Skeletal muscle satellite cell (primary cell): ENCODE results near the gene CNBD2.
"Not testable (repeated sequence)": the region's sequence is repeated elsewhere in the genome, so short reads cannot be mapped to it uniquely, and the experiment has no call there.

Source experiments
- H3K27me3 ChIP-seq: 2 replicates; pipeline ENCODE4 v1.7.0; 2013; ENCODE audit warnings: low read length; ENCODE audit not compliant: control insufficient read depth, insufficient read depth
- H3K36me3 ChIP-seq: 2 replicates; pipeline ENCODE4 v1.7.0; 2013; ENCODE audit warnings: mild to moderate bottlenecking, control low read depth, low read length; ENCODE audit not compliant: insufficient read depth
- H3K4me1 ChIP-seq: 2 replicates; pipeline ENCODE4 v1.7.0; 2013; ENCODE audit warnings: low read length; ENCODE audit not compliant: control insufficient read depth, insufficient read depth
- H3K4me2 ChIP-seq: 2 replicates; pipeline ENCODE4 v1.7.0; 2013; ENCODE audit warnings: mild to moderate bottlenecking, low read length
- H3K4me3 ChIP-seq: 2 replicates; pipeline ENCODE4 v1.7.0; 2013; ENCODE audit warnings: low read length
- H3K9ac ChIP-seq: 2 replicates; pipeline ENCODE4 v1.7.0; 2013; ENCODE audit warnings: mild to moderate bottlenecking, low read depth, low read length, moderate library complexity
- H3K9me3 ChIP-seq: replicated peaks from 2 replicates; pipeline ENCODE4 v1.7.0; 2013; ENCODE audit warnings: mild to moderate bottlenecking, control low read depth, low read length

Gene CNBD2

GRCh38 chr20:35975576-35976373 is 7.4 kb downstream of the CNBD2 start:
- Histone ChIP-seq H3K9ac (no peak overlapping the region), H3K27me3 (peaks cover 15% of the 10 kb centered on the region), H3K4me1 (no peaks in the 10 kb centered on the region), H3K4me3 (no peak overlapping the region), H3K9me3 (no peaks in the 10 kb centered on the region), H3K4me2 (no peak overlapping the region), H3K36me3 (no peaks in the 10 kb centered on the region)

GRCh38 chr20:35978041-35978513 is 9.7 kb downstream of the CNBD2 start:
- Histone ChIP-seq H3K4me2 (no peak overlapping the region), H3K36me3 (no peaks in the 10 kb centered on the region)

GRCh38 chr20:35979544-35979943 is 11.2 kb downstream of the CNBD2 start:
- peaks cover 20% of the 10 kb centered on the region for H3K27me3 ChIP-seq
- no peaks in the 10 kb centered on the region for H3K9me3 ChIP-seq
- H3K4me3 ChIP-seq = no peak overlapping the region
- no peak overlapping the region for H3K9ac ChIP-seq
- no peaks in the 10 kb centered on the region for H3K36me3 ChIP-seq
- H3K4me2 ChIP-seq = no peak overlapping the region
- no peaks in the 10 kb centered on the region for H3K4me1 ChIP-seq

More at GRCh38 chr20:35978041-35978513, 9.7 kb downstream of the CNBD2 start:
- H3K4me3 ChIP-seq = no peak overlapping the region
- H3K9ac ChIP-seq = no peak overlapping the region
- no peaks in the 10 kb centered on the region for H3K4me1 ChIP-seq
- no peaks in the 10 kb centered on the region for H3K9me3 ChIP-seq
- H3K27me3 ChIP-seq = peaks cover 20% of the 10 kb centered on the region

- Histone ChIP-seq H3K4me3 (no peak overlapping the region), H3K9ac (no peak overlapping the region), H3K4me2 (no peak overlapping the region), H3K4me1 (no peaks in the 10 kb centered on the region), H3K36me3 (no peaks in the 10 kb centered on the region), H3K27me3 (peaks cover 11% of the 10 kb centered on the region), H3K9me3 (no peaks in the 10 kb centered on the region)
Observed at GRCh38 chr20:35981969-35982368, 13.6 kb downstream of the CNBD2 start.

GRCh38 chr20:35984382-35984781 is 16.0 kb downstream of the CNBD2 start:
- H3K9ac ChIP-seq = no peak overlapping the region
- H3K27me3 ChIP-seq = peaks cover 14% of the 10 kb centered on the region
- no peaks in the 10 kb centered on the region for H3K9me3 ChIP-seq
- no peaks in the 10 kb centered on the region for H3K4me1 ChIP-seq
- no peak overlapping the region for H3K4me3 ChIP-seq
- no peak overlapping the region for H3K4me2 ChIP-seq
- H3K36me3 ChIP-seq = no peaks in the 10 kb centered on the region

- no peaks in the 10 kb centered on the region for H3K4me1 ChIP-seq
- no peak overlapping the region for H3K4me2 ChIP-seq
- peaks cover 16% of the 10 kb centered on the region for H3K27me3 ChIP-seq
- H3K36me3 ChIP-seq = no peaks in the 10 kb centered on the region
- no peak overlapping the region for H3K9ac ChIP-seq
- H3K4me3 ChIP-seq = no peak overlapping the region
- no peaks in the 10 kb centered on the region for H3K9me3 ChIP-seq
Observed at GRCh38 chr20:35985806-35986205, 17.4 kb downstream of the CNBD2 start.

- no peaks in the 10 kb centered on the region for H3K9me3 ChIP-seq
- peaks cover 11% of the 10 kb centered on the region for H3K27me3 ChIP-seq
- no peaks in the 10 kb centered on the region for H3K36me3 ChIP-seq
- H3K4me3 ChIP-seq = no peak overlapping the region
- H3K9ac ChIP-seq = no peak overlapping the region
- H3K4me1 ChIP-seq = no peaks in the 10 kb centered on the region
- H3K4me2 ChIP-seq = no peak overlapping the region
Observed at GRCh38 chr20:35988910-35989463, 20.6 kb downstream of the CNBD2 start.

GRCh38 chr20:35991142-35991771 is 22.9 kb downstream of the CNBD2 start:
- Histone ChIP-seq H3K9me3 (no peaks in the 10 kb centered on the region), H3K4me2 (no peak overlapping the region), H3K4me1 (no peaks in the 10 kb centered on the region), H3K4me3 (no peak overlapping the region), H3K27me3 (peaks cover 11% of the 10 kb centered on the region), H3K36me3 (no peaks in the 10 kb centered on the region), H3K9ac (no peak overlapping the region)

- Histone ChIP-seq H3K4me1 (no peaks in the 10 kb centered on the region), H3K9me3 (no peaks in the 10 kb centered on the region), H3K4me2 (no peak overlapping the region), H3K4me3 (no peak overlapping the region), H3K36me3 (no peaks in the 10 kb centered on the region), H3K9ac (no peak overlapping the region), H3K27me3 (peaks cover 11% of the 10 kb centered on the region)
Observed at GRCh38 chr20:35992713-35993335, 24.4 kb downstream of the CNBD2 start.

- Histone ChIP-seq H3K4me2 (no peak overlapping the region), H3K9me3 (no peaks in the 10 kb centered on the region), H3K9ac (no peak overlapping the region), H3K36me3 (no peaks in the 10 kb centered on the region), H3K4me3 (no peak overlapping the region), H3K4me1 (no peaks in the 10 kb centered on the region), H3K27me3 (peaks cover 2% of the 10 kb centered on the region)
Observed at GRCh38 chr20:35994994-35995453, 26.6 kb downstream of the CNBD2 start.

- H3K9me3 ChIP-seq, H3K27me3 ChIP-seq, H3K36me3 ChIP-seq, H3K4me3 ChIP-seq, H3K9ac ChIP-seq, H3K4me1 ChIP-seq, H3K4me2 ChIP-seq: not testable (repeated sequence)
Observed at GRCh38 chr20:35996492-35996891, 28.1 kb downstream of the CNBD2 start.
